ENCODE data around the gene SERPINB5.

The SERPINB5 gene

DNA sequence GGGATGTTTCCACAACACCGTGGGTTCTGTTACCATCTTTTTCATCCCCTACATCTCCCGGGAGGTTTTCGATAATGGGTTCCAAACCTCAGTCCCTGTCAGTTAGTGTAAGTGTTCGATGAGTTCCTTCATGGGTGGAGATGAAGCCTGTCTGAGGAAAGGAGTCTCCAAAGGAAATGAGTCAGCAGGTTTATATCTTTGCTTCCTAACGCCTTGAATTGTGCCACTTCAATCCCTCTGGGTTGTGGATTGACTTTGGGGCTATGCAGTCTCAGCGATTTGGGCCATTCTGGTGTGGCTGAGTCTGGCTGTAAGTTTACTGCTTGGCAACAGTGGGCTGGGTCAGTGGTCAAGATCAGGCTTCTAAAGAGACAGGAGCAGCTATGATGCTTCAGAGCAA lies 1.2 kb downstream of the SERPINB5 start:
- no peak overlapping the region for H3K4me2 ChIP-seq (ENCODE audit: low read length)
- H3K36me3 ChIP-seq (ENCODE audit: control insufficient read depth, low read length): no peaks in the 10 kb centered on the region
- no peaks in the 10 kb centered on the region for H3F3A ChIP-seq (ENCODE audit: control insufficient read depth, insufficient read depth)
- H3K27ac ChIP-seq (ENCODE audit: low read depth, low read length): no peak overlapping the region
- H3K9me3 ChIP-seq (ENCODE audit: control insufficient read depth, insufficient read depth, low read length): no peaks in the 10 kb centered on the region
- no peak for TF ChIP-seq EZH2phosphoT487 (IDR thresholded peaks at IDR 0.05; ENCODE audit: borderline replicate concordance, low read length)
- TF ChIP-seq CTCF (IDR thresholded peaks at IDR 0.05; ENCODE audit: low read depth, low read length, poor library complexity, severe bottlenecking): no peak
- no peaks in the 10 kb centered on the region for H3K79me2 ChIP-seq (ENCODE audit: control insufficient read depth, low read length)
- no peaks in the 10 kb centered on the region for H4K20me1 ChIP-seq (ENCODE audit: control insufficient read depth, insufficient read depth, low read depth, low read length)
- peaks cover 25% of the 10 kb centered on the region for H3K27me3 ChIP-seq (ENCODE audit: control insufficient read depth, low read length)
- no peaks in the 10 kb centered on the region for H3K9me2 ChIP-seq (replicated peaks; ENCODE audit: control insufficient read depth, low read length)
- no peak overlapping the region for H3K4me3 ChIP-seq (ENCODE audit: low read length)
- H3K4me1 ChIP-seq (ENCODE audit: control insufficient read depth, low read length): no peaks in the 10 kb centered on the region

DNA sequence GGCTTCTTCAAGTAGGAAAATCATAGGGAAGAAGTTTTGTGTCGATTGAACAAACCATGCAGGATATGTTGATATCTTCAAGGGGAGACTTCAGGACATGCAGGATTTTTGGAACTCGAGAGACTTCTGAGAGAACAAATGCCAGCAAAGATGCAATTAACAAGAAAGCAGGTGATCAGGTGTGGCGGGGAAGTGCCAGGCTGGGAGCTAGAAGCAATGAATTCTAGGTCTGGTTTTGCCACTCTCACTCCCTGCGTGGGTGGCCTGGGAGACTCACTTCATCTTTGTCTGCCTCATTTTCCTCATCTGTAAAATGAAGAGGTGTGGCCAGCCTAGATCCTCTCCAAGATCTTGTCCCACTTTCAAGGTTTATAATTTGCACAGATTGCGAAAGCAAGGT lies 3.1 kb downstream of the SERPINB5 start:
- no peak overlapping the region for H3K4me2 ChIP-seq (ENCODE audit: low read length)
- no peaks in the 10 kb centered on the region for H3K36me3 ChIP-seq (ENCODE audit: control insufficient read depth, low read length)
- H3K4me3 ChIP-seq (ENCODE audit: low read length): no peak overlapping the region
- no peaks in the 10 kb centered on the region for H3F3A ChIP-seq (ENCODE audit: control insufficient read depth, insufficient read depth)
- H3K9me2 ChIP-seq (replicated peaks; ENCODE audit: control insufficient read depth, low read length): no peaks in the 10 kb centered on the region
- peaks cover 17% of the 10 kb centered on the region for H3K27me3 ChIP-seq (ENCODE audit: control insufficient read depth, low read length)
- H4K20me1 ChIP-seq (ENCODE audit: control insufficient read depth, insufficient read depth, low read depth, low read length): no peaks in the 10 kb centered on the region
- no peak for TF ChIP-seq CTCF (IDR thresholded peaks at IDR 0.05; ENCODE audit: low read depth, low read length, poor library complexity, severe bottlenecking)
- no peak for TF ChIP-seq EZH2phosphoT487 (IDR thresholded peaks at IDR 0.05; ENCODE audit: borderline replicate concordance, low read length)
- no peak overlapping the region for H3K27ac ChIP-seq (ENCODE audit: low read depth, low read length)
- H3K4me1 ChIP-seq (ENCODE audit: control insufficient read depth, low read length): no peaks in the 10 kb centered on the region
- H3K79me2 ChIP-seq (ENCODE audit: control insufficient read depth, low read length): no peaks in the 10 kb centered on the region
- no peaks in the 10 kb centered on the region for H3K9me3 ChIP-seq (ENCODE audit: control insufficient read depth, insufficient read depth, low read length)

DNA sequence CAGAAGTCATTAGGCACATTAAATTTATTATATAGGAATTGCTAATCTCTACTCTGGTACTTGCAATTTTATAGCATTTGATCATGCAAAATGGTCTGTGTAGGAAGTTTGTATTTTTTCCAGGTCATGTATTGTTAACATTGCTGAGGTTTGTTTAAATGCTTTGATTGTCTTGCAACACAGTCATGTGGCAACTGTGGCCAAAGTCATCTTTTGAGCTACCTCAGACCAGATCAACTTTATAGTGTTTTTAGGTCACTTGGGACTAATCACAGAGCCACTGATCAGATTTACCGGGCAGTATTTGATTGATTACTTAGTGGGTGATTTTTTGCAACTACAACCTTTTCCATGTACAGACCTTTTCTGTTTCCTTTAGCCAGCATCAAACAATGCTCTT lies 3.7 kb downstream of the SERPINB5 start:
- no peaks in the 10 kb centered on the region for H4K20me1 ChIP-seq (ENCODE audit: control insufficient read depth, insufficient read depth, low read depth, low read length)
- no peaks in the 10 kb centered on the region for H3K4me1 ChIP-seq (ENCODE audit: control insufficient read depth, low read length)
- H3K27ac ChIP-seq (ENCODE audit: low read depth, low read length): no peak overlapping the region
- no peak overlapping the region for H3K4me3 ChIP-seq (ENCODE audit: low read length)
- H3K9me2 ChIP-seq (replicated peaks; ENCODE audit: control insufficient read depth, low read length): no peaks in the 10 kb centered on the region
- H3K4me2 ChIP-seq (ENCODE audit: low read length): no peak overlapping the region
- no peaks in the 10 kb centered on the region for H3K9me3 ChIP-seq (ENCODE audit: control insufficient read depth, insufficient read depth, low read length)
- H3K79me2 ChIP-seq (ENCODE audit: control insufficient read depth, low read length): no peaks in the 10 kb centered on the region
- no peaks in the 10 kb centered on the region for H3K36me3 ChIP-seq (ENCODE audit: control insufficient read depth, low read length)
- H3K27me3 ChIP-seq (ENCODE audit: control insufficient read depth, low read length): peaks cover 14% of the 10 kb centered on the region
- H3F3A ChIP-seq (ENCODE audit: control insufficient read depth, insufficient read depth): no peaks in the 10 kb centered on the region
- TF ChIP-seq CTCF (IDR thresholded peaks at IDR 0.05; ENCODE audit: low read depth, low read length, poor library complexity, severe bottlenecking): no peak

DNA sequence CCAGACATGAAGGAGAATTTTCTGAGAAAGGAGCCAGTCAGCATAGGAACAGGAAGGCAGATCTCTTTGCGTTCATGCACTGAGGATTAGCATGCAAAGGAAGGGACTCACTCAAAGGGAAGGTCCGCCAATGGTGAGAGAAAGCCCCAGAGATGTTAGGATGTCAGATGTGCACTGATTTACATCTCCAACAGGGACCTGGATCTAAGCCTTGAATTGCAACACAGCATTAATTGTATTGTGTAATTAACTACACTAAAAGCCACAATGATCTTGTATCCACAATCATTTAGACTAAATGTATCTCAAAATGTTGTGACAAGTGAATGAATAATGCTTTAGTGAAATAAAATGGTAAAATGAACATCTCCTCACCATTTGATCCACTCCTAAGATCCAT lies 4.2 kb downstream of the SERPINB5 start:
- no peak overlapping the region for H3K27ac ChIP-seq (ENCODE audit: low read depth, low read length)
- no peaks in the 10 kb centered on the region for H3F3A ChIP-seq (ENCODE audit: control insufficient read depth, insufficient read depth)
- no peaks in the 10 kb centered on the region for H3K9me3 ChIP-seq (ENCODE audit: control insufficient read depth, insufficient read depth, low read length)
- no peak overlapping the region for H3K4me3 ChIP-seq (ENCODE audit: low read length)
- H3K27me3 ChIP-seq (ENCODE audit: control insufficient read depth, low read length): peaks cover 14% of the 10 kb centered on the region
- H3K79me2 ChIP-seq (ENCODE audit: control insufficient read depth, low read length): no peaks in the 10 kb centered on the region
- H3K4me2 ChIP-seq (ENCODE audit: low read length): no peak overlapping the region
- H3K4me1 ChIP-seq (ENCODE audit: control insufficient read depth, low read length): no peaks in the 10 kb centered on the region
- TF ChIP-seq CTCF (IDR thresholded peaks at IDR 0.05; ENCODE audit: low read depth, low read length, poor library complexity, severe bottlenecking) (no peak), EZH2phosphoT487 (IDR thresholded peaks at IDR 0.05; ENCODE audit: borderline replicate concordance, low read length) (no peak)
- no peaks in the 10 kb centered on the region for H3K9me2 ChIP-seq (replicated peaks; ENCODE audit: control insufficient read depth, low read length)
- no peaks in the 10 kb centered on the region for H4K20me1 ChIP-seq (ENCODE audit: control insufficient read depth, insufficient read depth, low read depth, low read length)
- no peaks in the 10 kb centered on the region for H3K36me3 ChIP-seq (ENCODE audit: control insufficient read depth, low read length)

Data from DOHH2 (cell line).